ENCODE results near the gene THSD7B.

GRCh38 chr2:137454886-137455285, 689.5 kb downstream of the THSD7B start:
- no peak for TF ChIP-seq POLR2AphosphoS5 (IDR thresholded peaks at IDR 0.05; ENCODE audit: low read depth, low read length)
- TF ChIP-seq, protein P1, sequence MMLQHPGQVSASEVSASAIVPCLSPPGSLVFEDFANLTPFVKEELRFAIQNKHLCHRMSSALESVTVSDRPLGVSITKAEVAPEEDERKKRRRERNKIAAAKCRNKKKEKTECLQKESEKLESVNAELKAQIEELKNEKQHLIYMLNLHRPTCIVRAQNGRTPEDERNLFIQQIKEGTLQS (IDR thresholded peaks at IDR 0.05; ENCODE audit: insufficient read depth, low read depth, low read length), result no peak
